HepG2 (cell line): ENCODE data around the gene CARD19. TPM values are rescaled to one million over a fixed set of nuclear protein-coding genes. Genes with fewer than 3 reads are reported as not detected.

Experiments used
- AGO2 ChIP-seq: fragments of 200-400 bp; formaldehyde crosslinking; optimal IDR thresholded peaks from 2 replicates; pipeline ENCODE3; 2017; ENCODE audit warnings: mild to moderate bottlenecking, low read depth, low read length, moderate library complexity
- HDAC1 ChIP-seq: sonication (generic); formaldehyde crosslinking; IDR thresholded peaks from 2 replicates; pipeline ENCODE4 v1.5.1; 2020; ENCODE audit warnings: mild to moderate bottlenecking, missing genetic modification reagents
- IRX3 ChIP-seq: sonication (generic); formaldehyde crosslinking; IDR thresholded peaks from 2 replicates; pipeline ENCODE4 v1.8.1; 2023; ENCODE audit warnings: mild to moderate bottlenecking, low read depth, missing genetic modification reagents, borderline replicate concordance
- NONO ChIP-seq, 2 experiments: fragments of 450-650 bp in 1 of 2; sonication (generic) in 1 of 2; formaldehyde crosslinking in 1 of 2; IDR thresholded peaks in 1 of 2; conservative IDR thresholded peaks in 1 of 2; 2 replicates each; pipeline versions ENCODE4 v1.6.1 to v1.8.0; 2017 to 2022; ENCODE audit warnings: mild to moderate bottlenecking in 1 of 2, missing genetic modification reagents in 1 of 2, moderate library complexity in 1 of 2
- POLR2AphosphoS2 ChIP-seq: IDR thresholded peaks from 2 replicates; pipeline ENCODE4 v1.6.1; 2011; ENCODE audit warnings: low read depth, low read length, improper control_type of control experiment
- RBFOX2 ChIP-seq: fragments of 200-400 bp; formaldehyde crosslinking; IDR thresholded peaks from 2 replicates; pipeline ENCODE4 v1.6.1; 2017; ENCODE audit warnings: low read depth, mild to moderate bottlenecking, low read length
- RFX5 ChIP-seq: IDR thresholded peaks from 2 replicates; pipeline ENCODE4 v1.6.1; 2011; ENCODE audit warnings: low read depth, low read length, improper control_type of control experiment
- WIZ ChIP-seq: sonication (generic); formaldehyde crosslinking; IDR thresholded peaks from 2 replicates; pipeline ENCODE4 v1.5.1; 2020; ENCODE audit warnings: mild to moderate bottlenecking, missing genetic modification reagents
- XRCC5 ChIP-seq: fragments of 200-400 bp; formaldehyde crosslinking; optimal IDR thresholded peaks from 2 replicates; pipeline ENCODE3; 2017; ENCODE audit warnings: mild to moderate bottlenecking, low read length
- YEATS4 ChIP-seq: sonication (generic); formaldehyde crosslinking; IDR thresholded peaks from 2 replicates; pipeline ENCODE4 v1.4.0; 2020; ENCODE audit warnings: missing genetic modification reagents, borderline replicate concordance
- ZBTB42 ChIP-seq: sonication (generic); formaldehyde crosslinking; IDR thresholded peaks from 2 replicates; pipeline ENCODE4 v1.5.0; 2020; ENCODE audit warnings: mild to moderate bottlenecking, missing genetic modification reagents
- ZC3H13 ChIP-seq: sonication (generic); formaldehyde crosslinking; IDR thresholded peaks from 2 replicates; pipeline ENCODE4 v1.8.1; 2023; ENCODE audit warnings: mild to moderate bottlenecking, missing genetic modification reagents, moderate library complexity
- ZFP82 ChIP-seq: sonication (generic); formaldehyde crosslinking; IDR thresholded peaks from 2 replicates; pipeline ENCODE4 v1.5.1; 2020; ENCODE audit warnings: mild to moderate bottlenecking, missing genetic modification reagents, borderline replicate concordance
- ZFX ChIP-seq: sonication (generic); formaldehyde crosslinking; IDR thresholded peaks from 2 replicates; pipeline ENCODE4 v1.4.0; 2020; ENCODE audit warnings: mild to moderate bottlenecking, low read depth, missing genetic modification reagents, moderate library complexity
- ZFY ChIP-seq: sonication (generic); formaldehyde crosslinking; IDR thresholded peaks from 2 replicates; pipeline ENCODE4 v1.4.0; 2020; ENCODE audit warnings: missing genetic modification reagents
- ZKSCAN1 ChIP-seq: fragments of 150-350 bp; IDR thresholded peaks from 2 replicates; pipeline ENCODE4 v1.6.1; 2014; ENCODE audit warnings: low read length
- ZNF546 ChIP-seq: sonication (generic); formaldehyde crosslinking; conservative IDR thresholded peaks from 2 replicates; pipeline ENCODE4 v1.8.1; 2023; ENCODE audit warnings: mild to moderate bottlenecking, missing genetic modification reagents
- ZNF550 ChIP-seq: sonication (generic); formaldehyde crosslinking; IDR thresholded peaks from 2 replicates; pipeline ENCODE4 v1.4.0; 2020; ENCODE audit warnings: mild to moderate bottlenecking, missing genetic modification reagents, borderline replicate concordance
- ZNF768 ChIP-seq: sonication (generic); formaldehyde crosslinking; IDR thresholded peaks from 2 replicates; pipeline ENCODE4 v1.4.0; 2020; ENCODE audit warnings: missing genetic modification reagents
- ZSCAN30 ChIP-seq: sonication (generic); formaldehyde crosslinking; IDR thresholded peaks from 2 replicates; pipeline ENCODE4 v1.5.0; 2020; ENCODE audit warnings: mild to moderate bottlenecking, missing genetic modification reagents
- polyA plus RNA-seq, 8 experiments: library from polyadenylated mRNA; depleted of rRNA in 3 of 8; stranded (reverse) in 7 of 8; unstranded in 1 of 8; fragments of >200 nt; fragmentation: Illumina TruSeq in 4 of 8; extraction: Trizol in 4 of 8; gene quantifications; 2 replicates each; pipeline versions ENCODE4 v1.2.1 to v1.2.3, GENCODE V29; 2011 to 2016; ENCODE audit warnings: low read depth in 4 of 8, missing spikeins in 1 of 8, mixed read lengths in 1 of 8; ENCODE audit not compliant: insufficient read depth in 1 of 8
- total RNA-seq, 5 experiments: library from RNA; depleted of rRNA; stranded (reverse); fragments of >200 nt; fragmentation: Illumina TruSeq; extraction: Trizol; gene quantifications; 2 replicates each; pipeline ENCODE4 v1.2.3, GENCODE V29; 2016; ENCODE audit warnings: low read depth in 1 of 5
- TF ChIP-seq, protein P1 (sequence below): IDR thresholded peaks from 2 replicates; pipeline ENCODE4 v1.6.1; 2016
- TF ChIP-seq, protein P2 (sequence below): sonication (generic); formaldehyde crosslinking; IDR thresholded peaks from 2 replicates; pipeline ENCODE4 v1.5.0; 2020; ENCODE audit warnings: missing genetic modification reagents
- TF ChIP-seq, protein P3 (sequence below): sonication (generic); formaldehyde crosslinking; IDR thresholded peaks from 2 replicates; pipeline ENCODE4 v1.4.0; 2020; ENCODE audit warnings: missing genetic modification reagents
- TF ChIP-seq, protein P4 (sequence below): sonication (generic); formaldehyde crosslinking; IDR thresholded peaks from 2 replicates; pipeline ENCODE4 v1.8.1; 2022; ENCODE audit warnings: low read depth, mild to moderate bottlenecking, missing genetic modification reagents

The CARD19 gene
- total and polyA plus RNA-seq, 2 of the 13 experiments (the other 11 are each of a cell fraction or from before 2014, with no cell fraction given): 18.4 to 47.2 TPM

DNA sequence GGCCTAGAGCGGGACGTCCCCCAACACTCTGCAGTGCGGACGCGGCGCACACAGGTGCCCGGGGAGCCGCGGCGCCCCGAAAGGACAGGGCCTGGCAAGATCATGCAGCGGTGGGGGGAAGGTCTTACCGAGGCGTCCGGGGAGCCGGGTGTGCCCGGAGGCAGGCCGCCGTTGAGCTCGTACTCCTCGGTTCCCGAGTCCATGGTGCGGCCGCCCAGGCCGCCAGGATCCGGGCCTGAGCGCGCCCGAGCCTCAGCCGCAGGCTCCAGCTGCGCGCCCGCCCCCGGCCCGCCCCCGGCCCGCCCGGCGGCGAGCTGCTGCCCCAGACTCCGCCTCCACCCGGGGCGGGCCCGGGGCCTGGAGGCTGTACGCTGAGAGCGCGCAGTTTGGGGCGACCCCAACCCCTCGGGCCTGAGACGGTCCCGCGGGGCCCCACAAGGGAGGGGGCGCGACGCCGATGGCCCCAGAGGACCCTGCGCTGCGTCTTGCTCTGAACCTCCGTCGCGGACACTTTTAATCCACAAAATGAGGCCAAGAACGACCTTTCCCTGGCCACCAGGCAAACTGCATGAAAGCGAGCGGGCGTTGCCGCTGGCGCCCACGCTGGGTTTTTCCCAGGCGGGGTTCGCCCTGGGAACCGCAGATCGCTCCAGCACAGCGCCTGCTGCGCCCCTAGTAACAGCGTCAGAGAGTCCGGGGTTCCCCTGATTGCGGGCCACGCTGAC lies 38.2 kb downstream of the CARD19 start, which contains the start of gene NINJ1 (continued):
- TF ChIP-seq YEATS4 (CRISPR knock-in tag) (peak; percentile 43; the same call in 1 of the 2 replicates), ZNF546 (peak; percentile 72; the same call in 1 of the 2 replicates), IRX3 (CRISPR knock-in tag) (0 out of 2 replicates have a peak, but pooled peaks have one; percentile 10), ZKSCAN1 (no peak), ZNF550 (CRISPR knock-in tag) (no peak), RBFOX2 (peak; percentile 88), HDAC1 (CRISPR knock-in tag) (peak; percentile 44; the same call in 1 of the 2 replicates), ZFY (CRISPR knock-in tag) (peak; percentile 93), WIZ (CRISPR knock-in tag) (peak; percentile 76; the same call in 1 of the 2 replicates), ZBTB42 (CRISPR knock-in tag) (no peak), AGO2 (peak; percentile 48), POLR2AphosphoS2 (no peak), NONO (IDR thresholded peaks at IDR 0.05) (no peak), NONO (CRISPR knock-in tag; conservative IDR thresholded peaks at IDR 0.05) (peak; percentile 66), ZNF768 (CRISPR knock-in tag) (peak; percentile 5; the same call in 1 of the 2 replicates), ZC3H13 (CRISPR knock-in tag) (peak; percentile 41; the same call in 1 of the 2 replicates), ZFP82 (CRISPR knock-in tag) (peak; percentile 89), XRCC5 (no peak), ZFX (CRISPR knock-in tag) (peak; percentile 93), RFX5 (0 out of 2 replicates have a peak, but pooled peaks have one; percentile 8), ZSCAN30 (CRISPR knock-in tag) (peak; percentile 24; the same call in 1 of the 2 replicates)
- TF ChIP-seq, protein P1, sequence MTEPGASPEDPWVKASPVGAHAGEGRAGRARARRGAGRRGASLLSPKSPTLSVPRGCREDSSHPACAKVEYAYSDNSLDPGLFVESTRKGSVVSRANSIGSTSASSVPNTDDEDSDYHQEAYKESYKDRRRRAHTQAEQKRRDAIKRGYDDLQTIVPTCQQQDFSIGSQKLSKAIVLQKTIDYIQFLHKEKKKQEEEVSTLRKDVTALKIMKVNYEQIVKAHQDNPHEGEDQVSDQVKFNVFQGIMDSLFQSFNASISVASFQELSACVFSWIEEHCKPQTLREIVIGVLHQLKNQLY: no peak
- TF ChIP-seq, protein P2, sequence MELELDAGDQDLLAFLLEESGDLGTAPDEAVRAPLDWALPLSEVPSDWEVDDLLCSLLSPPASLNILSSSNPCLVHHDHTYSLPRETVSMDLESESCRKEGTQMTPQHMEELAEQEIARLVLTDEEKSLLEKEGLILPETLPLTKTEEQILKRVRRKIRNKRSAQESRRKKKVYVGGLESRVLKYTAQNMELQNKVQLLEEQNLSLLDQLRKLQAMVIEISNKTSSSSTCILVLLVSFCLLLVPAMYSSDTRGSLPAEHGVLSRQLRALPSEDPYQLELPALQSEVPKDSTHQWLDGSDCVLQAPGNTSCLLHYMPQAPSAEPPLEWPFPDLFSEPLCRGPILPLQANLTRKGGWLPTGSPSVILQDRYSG (CRISPR knock-in tag): no peak; the same call in 1 of the 2 replicates
- TF ChIP-seq, protein P3, sequence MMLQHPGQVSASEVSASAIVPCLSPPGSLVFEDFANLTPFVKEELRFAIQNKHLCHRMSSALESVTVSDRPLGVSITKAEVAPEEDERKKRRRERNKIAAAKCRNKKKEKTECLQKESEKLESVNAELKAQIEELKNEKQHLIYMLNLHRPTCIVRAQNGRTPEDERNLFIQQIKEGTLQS: no peak
- TF ChIP-seq, protein P4, sequence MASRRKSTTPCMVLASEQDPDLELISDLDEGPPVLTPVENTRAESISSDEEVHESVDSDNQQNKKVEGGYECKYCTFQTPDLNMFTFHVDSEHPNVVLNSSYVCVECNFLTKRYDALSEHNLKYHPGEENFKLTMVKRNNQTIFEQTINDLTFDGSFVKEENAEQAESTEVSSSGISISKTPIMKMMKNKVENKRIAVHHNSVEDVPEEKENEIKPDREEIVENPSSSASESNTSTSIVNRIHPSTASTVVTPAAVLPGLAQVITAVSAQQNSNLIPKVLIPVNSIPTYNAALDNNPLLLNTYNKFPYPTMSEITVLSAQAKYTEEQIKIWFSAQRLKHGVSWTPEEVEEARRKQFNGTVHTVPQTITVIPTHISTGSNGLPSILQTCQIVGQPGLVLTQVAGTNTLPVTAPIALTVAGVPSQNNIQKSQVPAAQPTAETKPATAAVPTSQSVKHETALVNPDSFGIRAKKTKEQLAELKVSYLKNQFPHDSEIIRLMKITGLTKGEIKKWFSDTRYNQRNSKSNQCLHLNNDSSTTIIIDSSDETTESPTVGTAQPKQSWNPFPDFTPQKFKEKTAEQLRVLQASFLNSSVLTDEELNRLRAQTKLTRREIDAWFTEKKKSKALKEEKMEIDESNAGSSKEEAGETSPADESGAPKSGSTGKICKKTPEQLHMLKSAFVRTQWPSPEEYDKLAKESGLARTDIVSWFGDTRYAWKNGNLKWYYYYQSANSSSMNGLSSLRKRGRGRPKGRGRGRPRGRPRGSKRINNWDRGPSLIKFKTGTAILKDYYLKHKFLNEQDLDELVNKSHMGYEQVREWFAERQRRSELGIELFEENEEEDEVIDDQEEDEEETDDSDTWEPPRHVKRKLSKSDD (CRISPR knock-in tag): no peak
